Myocyte (in vitro differentiated cells): ENCODE data around the gene B4GALT2. TPM values are rescaled to one million over a fixed set of nuclear protein-coding genes. Genes with fewer than 3 reads are reported as not detected.

Experiments
- DNase-seq: peaks from one replicate; pipeline ENCODE4 v3.0.0-alpha.2; 2012; ENCODE audit warnings: low read depth
- total RNA-seq: library from RNA; depleted of rRNA; stranded (reverse); fragments of >200 nt; gene quantifications from 2 replicates; pipeline ENCODE4 v1.2.3, GENCODE V29; 2014

B4GALT2 gene
- total RNA-seq, 1 donor from 2014 or later: 84.4 TPM

- no peak for DNase-seq
Measured at GRCh38 chr1:44027320-44027719, 48.3 kb downstream of the B4GALT2 start.

- no peak for DNase-seq
Measured at GRCh38 chr1:44029260-44029910, 50.4 kb downstream of the B4GALT2 start.

- peak; percentile 91 for DNase-seq
Measured at GRCh38 chr1:44029911-44030604, 51.0 kb downstream of the B4GALT2 start.

GRCh38 chr1:44030605-44031251, 51.7 kb downstream of the B4GALT2 start:
- peak; percentile 65 for DNase-seq

- peak; percentile 13 for DNase-seq
Measured at GRCh38 chr1:44031252-44032169, 52.5 kb downstream of the B4GALT2 start, which contains the start of gene SLC6A9. Gene SLC6A9, minus strand, starts transcription at chr1:44031462. Its CDS starts 7,185 bp downstream, at chr1:44024277.

GRCh38 chr1:44032170-44032790, 53.3 kb downstream of the B4GALT2 start:
- DNase-seq: no peak

GRCh38 chr1:44033041-44033575, 54.1 kb downstream of the B4GALT2 start:
- DNase-seq: no peak

- no peak for DNase-seq
Measured at GRCh38 chr1:44033756-44034155, 54.7 kb downstream of the B4GALT2 start.

- DNase-seq: no peak
Measured at GRCh38 chr1:44034423-44034822, 55.4 kb downstream of the B4GALT2 start.

GRCh38 chr1:44034976-44035716, 56.1 kb downstream of the B4GALT2 start:
- DNase-seq: no peak

- DNase-seq: peak; percentile 37
Measured at GRCh38 chr1:44035726-44036408, 56.9 kb downstream of the B4GALT2 start.

- peak; percentile 70 for DNase-seq
Measured at GRCh38 chr1:44036409-44037139, 57.6 kb downstream of the B4GALT2 start.

GRCh38 chr1:44037154-44037553, 58.1 kb downstream of the B4GALT2 start:
- DNase-seq: no peak

GRCh38 chr1:44038876-44039657, 60.1 kb downstream of the B4GALT2 start:
- DNase-seq: no peak

GRCh38 chr1:44040418-44040817, 61.4 kb downstream of the B4GALT2 start:
- DNase-seq: no peak
